Measurements from ENCODE around the gene TRIM41. TPM values are rescaled to one million over a fixed set of nuclear protein-coding genes. Genes with fewer than 3 reads are reported as not detected.
"Not testable (repeated sequence)": the region's sequence is repeated elsewhere in the genome, so short reads cannot be mapped to it uniquely, and the experiment has no call there.

Gene TRIM41
- polyA plus RNA-seq (2012; ENCODE audit: missing spikeins): 12.2 TPM

DNA sequence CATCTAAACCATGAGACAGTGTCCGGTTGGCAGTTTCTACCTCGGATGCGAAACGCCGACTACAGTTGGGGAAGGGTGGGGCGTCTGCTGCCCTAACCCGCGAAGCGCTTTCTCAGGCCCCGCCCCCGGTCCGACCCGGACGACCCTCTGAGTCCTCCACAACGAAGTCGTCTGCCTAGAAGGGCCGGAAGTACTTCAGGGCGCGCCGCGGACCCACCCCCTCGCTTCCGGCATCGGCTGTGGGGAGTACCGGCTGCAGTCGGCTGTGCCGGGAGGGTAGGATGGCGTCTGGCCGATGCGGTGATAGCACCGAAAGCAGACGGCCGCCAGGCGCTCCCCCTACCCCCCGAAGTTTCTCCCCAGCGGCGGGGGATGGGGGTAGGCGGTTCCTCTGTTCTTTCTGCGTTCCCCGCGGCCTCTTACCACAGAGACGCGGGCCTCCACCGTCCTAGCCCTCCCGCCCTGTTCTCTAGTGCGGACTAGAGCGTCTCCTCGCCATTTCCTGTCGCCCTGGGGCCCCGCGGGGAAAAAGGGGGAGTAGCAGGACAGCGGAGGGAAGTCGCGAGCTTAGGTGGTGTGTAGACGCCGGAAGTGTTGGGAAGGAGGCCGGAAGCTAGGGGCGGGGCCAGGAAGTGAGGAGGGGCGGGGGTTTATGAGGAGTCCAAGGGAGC is at the start of gene TRIM41:
TSS of gene TRIM41 (plus strand) at position 224 of the 671 bp plus-strand sequence. CDS start 719 bp downstream, outside the sequence.
- TF ChIP-seq POLR2AphosphoS5 (IDR thresholded peaks at IDR 0.05; ENCODE audit: low read depth, low read length) (peak; percentile 96), POLR2A (IDR thresholded peaks at IDR 0.05; ENCODE audit: low read depth, low read length) (peak; percentile 98), TAF1 (IDR thresholded peaks at IDR 0.05; ENCODE audit: borderline replicate concordance, low read depth, low read length) (peak; percentile 82)
- FAIRE-seq (peak; percentile 97), DNase-seq (ENCODE audit: insufficient read length) (no peak)

DNA sequence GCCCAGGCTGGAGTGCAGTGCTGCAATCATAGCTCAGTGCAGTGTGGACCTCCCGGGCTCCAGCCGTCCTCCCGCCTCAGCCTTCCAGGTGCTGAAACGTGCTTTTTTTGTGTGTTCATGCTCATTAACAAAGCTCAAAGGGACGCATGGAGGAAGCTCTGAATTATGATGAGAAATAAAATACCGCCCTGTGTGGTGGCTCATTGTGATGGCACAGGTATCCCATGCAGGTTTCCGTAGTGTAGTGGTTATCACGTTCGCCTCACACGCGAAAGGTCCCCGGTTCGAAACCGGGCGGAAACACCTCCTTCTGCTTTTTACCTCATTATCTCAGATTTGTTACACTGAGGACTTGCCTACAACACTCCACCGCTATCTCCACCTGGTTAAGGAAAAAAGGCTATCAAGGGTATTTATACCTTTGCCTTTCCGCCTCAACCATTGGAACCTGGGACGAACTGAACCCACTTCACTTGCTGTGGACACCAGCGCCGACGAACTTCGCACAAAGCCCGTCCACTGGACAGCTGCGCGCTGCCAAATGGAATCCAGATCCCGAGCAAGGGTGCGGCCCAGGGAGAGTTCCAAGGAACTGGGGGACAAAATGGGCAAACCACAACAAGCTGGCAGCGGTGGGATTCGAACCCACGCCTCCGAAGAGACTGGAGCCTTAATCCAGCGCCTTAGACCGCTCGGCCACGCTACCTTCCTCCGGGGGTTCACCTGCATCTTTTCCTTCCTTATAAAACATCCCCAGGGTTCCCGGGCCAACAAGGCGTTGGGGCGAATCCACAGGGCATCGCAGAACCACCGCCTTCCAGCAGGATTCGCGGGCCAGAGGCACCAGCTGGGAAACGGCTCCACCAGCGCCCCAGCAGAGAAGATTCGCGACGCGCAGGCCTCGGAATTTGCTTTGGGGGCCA is 49.4 kb upstream of the TRIM41 start:
- peak; percentile 70 for FAIRE-seq
- TF ChIP-seq TAF1 (IDR thresholded peaks at IDR 0.05; ENCODE audit: borderline replicate concordance, low read depth, low read length) (no peak), POLR2AphosphoS5 (IDR thresholded peaks at IDR 0.05; ENCODE audit: low read depth, low read length) (no peak), POLR2A (IDR thresholded peaks at IDR 0.05; ENCODE audit: low read depth, low read length) (no peak)

DNA sequence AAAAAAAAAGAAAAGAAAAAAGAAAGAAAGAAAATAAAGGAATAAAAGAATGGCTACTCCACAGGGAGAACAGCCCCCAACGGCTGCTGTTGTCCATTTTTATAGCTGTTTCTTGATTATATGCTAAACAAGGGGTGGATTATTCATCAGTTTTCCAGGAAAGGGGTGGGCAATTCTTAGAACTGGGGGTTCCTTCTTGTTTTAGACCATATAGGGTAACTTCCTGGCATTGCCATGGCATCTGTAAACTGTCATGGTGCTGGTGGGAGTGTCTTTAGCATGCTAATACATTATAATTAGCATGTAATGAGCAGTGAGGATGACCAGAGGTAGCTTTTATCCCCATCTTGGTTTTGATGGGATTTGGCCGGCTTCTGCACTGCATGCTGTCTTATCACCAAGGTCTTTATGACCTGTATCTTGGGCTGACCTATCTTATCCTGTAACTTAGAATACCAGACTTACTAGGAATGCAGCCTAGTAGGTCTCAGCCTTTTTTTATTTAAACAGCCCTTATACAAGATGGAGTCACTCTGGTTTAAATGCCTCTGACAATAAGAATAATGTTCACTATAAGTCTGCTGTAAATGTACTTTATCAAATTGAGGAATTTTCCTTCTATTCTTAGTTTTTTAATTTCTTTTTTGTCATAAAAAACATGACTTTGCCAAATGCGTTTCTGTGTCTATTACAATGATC is 46.7 kb upstream of the TRIM41 start:
- FAIRE-seq: no peak
- no peak for DNase-seq (ENCODE audit: insufficient read length)
- no peak for TF ChIP-seq POLR2AphosphoS5 (IDR thresholded peaks at IDR 0.05; ENCODE audit: low read depth, low read length)
- TF ChIP-seq POLR2A (IDR thresholded peaks at IDR 0.05; ENCODE audit: low read depth, low read length): no peak

More for the DNA sequence above, 49.4 kb upstream of the TRIM41 start:
- DNase-seq (ENCODE audit: insufficient read length): no peak

DNA sequence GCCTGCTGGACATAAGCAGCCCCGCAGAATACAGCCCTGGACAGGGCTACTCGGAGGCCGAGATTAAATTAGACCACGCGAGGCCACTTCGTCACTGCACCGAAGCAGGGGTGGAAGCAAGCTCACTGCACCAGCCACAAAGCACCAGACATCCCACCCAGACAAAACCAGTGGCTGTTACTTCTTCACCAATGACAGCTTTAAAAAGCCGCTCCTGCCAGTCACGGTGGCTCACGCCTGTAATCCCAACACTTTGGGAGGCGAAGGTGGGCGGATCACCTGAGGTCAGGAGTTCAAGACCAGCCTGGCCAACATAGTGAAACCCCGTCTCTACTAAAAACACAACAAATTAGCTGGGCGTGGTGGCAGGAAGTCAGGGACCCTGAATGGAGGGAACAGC is 45.5 kb upstream of the TRIM41 start:
- DNase-seq (ENCODE audit: insufficient read length); FAIRE-seq: not testable (repeated sequence)

DNA sequence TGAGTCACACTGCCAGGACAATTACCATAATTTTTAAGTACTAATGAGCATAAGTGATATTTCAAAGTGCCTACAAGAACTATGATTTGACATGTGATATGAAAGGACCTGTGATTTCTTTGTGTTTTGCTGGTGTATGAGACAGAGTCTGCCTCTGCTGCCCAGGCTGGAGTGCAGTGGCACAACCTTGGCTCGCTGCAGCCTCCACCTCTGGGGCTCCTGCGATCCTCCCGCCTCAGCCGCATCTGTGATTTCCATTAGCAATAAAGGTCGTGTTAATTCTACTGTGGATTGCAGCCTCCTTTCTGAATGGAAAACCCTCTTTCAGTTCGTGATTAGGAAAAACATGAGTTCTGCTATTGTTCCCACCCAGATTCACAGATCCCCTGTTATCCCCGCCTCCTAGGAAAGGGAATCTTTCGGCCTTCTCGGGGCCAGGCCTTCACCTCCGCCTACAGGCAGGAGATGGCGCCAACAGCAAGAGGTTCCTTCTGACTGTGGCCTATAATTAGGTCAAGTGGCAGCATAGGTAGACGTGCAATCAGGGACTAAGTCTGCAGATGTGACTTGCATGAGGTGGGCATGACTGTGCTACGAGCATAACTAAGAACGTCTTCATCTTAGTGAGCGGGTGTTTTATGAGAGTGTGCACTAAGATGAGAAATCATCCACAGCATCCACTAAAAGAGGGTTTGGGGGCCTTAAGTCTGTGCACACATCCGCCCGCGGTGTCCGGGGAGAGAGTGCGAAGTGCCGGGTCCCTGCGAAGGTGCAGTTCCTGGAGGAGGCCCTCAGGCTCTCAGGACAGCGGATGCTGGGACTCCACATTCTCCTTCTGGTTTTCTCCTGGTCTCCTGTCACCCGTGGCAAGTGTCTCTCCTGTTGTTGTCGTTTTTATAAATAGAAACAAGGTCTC is 41.2 kb upstream of the TRIM41 start:
- FAIRE-seq: peak; percentile 85
- TF ChIP-seq POLR2A (IDR thresholded peaks at IDR 0.05; ENCODE audit: low read depth, low read length) (no peak), TAF1 (IDR thresholded peaks at IDR 0.05; ENCODE audit: borderline replicate concordance, low read depth, low read length) (no peak)
- no peak for DNase-seq (ENCODE audit: insufficient read length)

DNA sequence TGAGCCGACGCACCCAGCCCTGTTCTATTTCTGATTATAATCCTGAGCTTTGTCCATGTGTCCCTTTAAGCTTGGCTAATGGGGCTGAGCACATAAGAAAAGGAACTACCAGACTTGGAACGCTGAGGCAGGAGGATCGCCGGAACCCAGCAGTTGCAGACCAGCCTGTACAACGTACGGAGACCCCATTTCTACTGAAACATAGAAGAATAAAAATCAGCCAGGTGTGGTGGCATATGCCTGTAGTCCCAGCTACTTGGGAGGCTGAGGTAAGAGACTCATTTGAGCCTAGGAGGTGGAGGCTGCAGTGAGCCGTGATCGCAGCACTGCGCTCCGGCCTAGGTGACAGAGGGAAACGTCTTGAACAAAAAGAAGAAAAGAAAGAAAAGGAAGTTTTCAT is 40.4 kb upstream of the TRIM41 start:
- TF ChIP-seq POLR2AphosphoS5 (IDR thresholded peaks at IDR 0.05; ENCODE audit: low read depth, low read length): no peak
- TF ChIP-seq POLR2A (IDR thresholded peaks at IDR 0.05; ENCODE audit: low read depth, low read length): no peak
- TF ChIP-seq TAF1 (IDR thresholded peaks at IDR 0.05; ENCODE audit: borderline replicate concordance, low read depth, low read length): no peak
- FAIRE-seq (no peak), DNase-seq (ENCODE audit: insufficient read length) (no peak)

DNA sequence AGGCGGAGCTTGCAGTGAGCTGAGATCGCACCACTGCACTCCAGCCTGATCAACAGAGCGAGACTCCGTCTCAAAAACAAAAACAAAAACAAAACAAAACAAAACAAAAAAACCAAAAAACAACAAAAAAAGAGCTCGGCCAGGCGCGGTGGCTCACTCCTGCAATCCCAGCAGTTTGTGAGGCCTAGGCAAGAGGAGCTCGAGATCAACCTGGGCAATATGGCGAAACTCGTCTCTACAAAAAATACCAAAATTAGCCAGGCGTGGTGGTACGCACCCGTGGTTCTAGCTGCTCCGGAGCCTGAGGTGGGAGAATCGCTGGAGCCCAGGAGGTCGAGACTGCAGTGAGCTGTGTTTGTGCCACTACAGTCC is 38.2 kb upstream of the TRIM41 start:
- DNase-seq (ENCODE audit: insufficient read length): no peak
- TF ChIP-seq TAF1 (IDR thresholded peaks at IDR 0.05; ENCODE audit: borderline replicate concordance, low read depth, low read length) (no peak), POLR2AphosphoS5 (IDR thresholded peaks at IDR 0.05; ENCODE audit: low read depth, low read length) (no peak), POLR2A (IDR thresholded peaks at IDR 0.05; ENCODE audit: low read depth, low read length) (no peak)
- FAIRE-seq: no peak

DNA sequence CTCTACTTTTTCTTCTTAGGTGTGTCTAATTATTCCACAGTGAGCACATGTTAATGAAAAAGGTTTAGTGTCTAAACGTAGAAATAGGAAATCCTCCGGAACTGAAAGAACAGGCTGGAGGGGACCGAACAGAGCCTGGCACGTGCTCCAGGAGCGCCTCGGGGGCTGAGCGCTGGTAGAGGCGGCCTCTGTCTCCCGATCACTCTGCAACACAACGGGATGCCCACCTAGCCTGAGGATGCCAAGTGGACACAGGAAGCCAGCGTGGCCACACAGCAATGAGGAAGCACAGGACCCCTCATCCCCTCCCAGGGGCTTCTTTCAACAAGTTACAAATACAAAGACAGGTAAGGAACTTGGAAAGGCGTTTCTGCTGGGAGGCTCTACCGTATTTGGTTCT is 37.5 kb upstream of the TRIM41 start:
- DNase-seq (ENCODE audit: insufficient read length) (no peak), FAIRE-seq (no peak)
- TF ChIP-seq TAF1 (IDR thresholded peaks at IDR 0.05; ENCODE audit: borderline replicate concordance, low read depth, low read length) (no peak), POLR2A (IDR thresholded peaks at IDR 0.05; ENCODE audit: low read depth, low read length) (no peak), POLR2AphosphoS5 (IDR thresholded peaks at IDR 0.05; ENCODE audit: low read depth, low read length) (no peak)

DNA sequence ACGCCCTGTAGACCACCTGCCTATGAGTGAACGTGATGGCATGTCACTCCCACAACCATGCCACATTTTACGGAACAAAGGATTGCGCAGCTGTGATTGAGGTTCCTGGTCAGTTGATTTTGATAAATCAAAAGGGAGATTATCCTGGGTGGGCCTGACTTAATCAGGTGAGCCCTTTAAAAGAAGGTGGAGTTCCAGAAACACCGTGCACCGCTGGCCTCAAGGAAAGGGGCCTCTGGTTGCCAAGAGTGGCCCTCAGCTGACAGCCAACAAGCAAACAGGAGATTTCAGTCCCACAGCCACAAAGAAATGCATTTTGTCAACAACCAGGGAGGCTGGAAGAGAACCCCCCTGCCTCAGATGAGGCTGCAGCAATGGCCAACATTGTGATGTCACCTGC is 37.1 kb upstream of the TRIM41 start:
- TF ChIP-seq POLR2A (IDR thresholded peaks at IDR 0.05; ENCODE audit: low read depth, low read length): no peak
- TF ChIP-seq TAF1 (IDR thresholded peaks at IDR 0.05; ENCODE audit: borderline replicate concordance, low read depth, low read length): no peak
- TF ChIP-seq POLR2AphosphoS5 (IDR thresholded peaks at IDR 0.05; ENCODE audit: low read depth, low read length): no peak
- FAIRE-seq (no peak), DNase-seq (ENCODE audit: insufficient read length) (no peak)

DNA sequence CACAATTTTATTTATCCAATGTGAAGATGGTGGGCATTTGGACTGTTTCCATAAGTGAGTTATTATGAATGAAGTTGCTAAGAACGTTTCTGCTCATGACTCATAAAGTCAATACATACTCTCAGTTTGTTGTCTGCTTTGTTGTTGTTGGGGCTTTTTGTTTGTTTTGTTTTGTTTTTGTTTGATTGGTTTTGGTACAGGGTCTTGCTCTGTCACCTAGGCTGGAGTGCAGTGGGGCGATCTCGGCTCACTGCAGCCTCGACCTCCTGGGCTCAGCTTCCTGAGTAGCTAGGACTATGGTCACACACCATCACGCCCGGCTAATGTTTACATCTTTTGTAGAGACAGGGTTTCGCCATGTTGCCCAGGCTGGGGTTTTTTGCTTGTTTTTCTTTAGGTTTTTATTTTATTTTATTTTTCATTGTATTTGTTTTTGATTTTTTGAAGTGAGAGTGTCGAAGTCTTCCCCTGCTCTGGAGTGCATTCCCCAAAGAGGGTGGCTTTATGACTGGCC is 36.0 kb upstream of the TRIM41 start:
- no peak for FAIRE-seq
- DNase-seq (ENCODE audit: insufficient read length): no peak
- TF ChIP-seq POLR2A (IDR thresholded peaks at IDR 0.05; ENCODE audit: low read depth, low read length) (no peak), TAF1 (IDR thresholded peaks at IDR 0.05; ENCODE audit: borderline replicate concordance, low read depth, low read length) (no peak)

All from GM12892 (cell line).